IPS-20b (cell line): ENCODE measurements around the gene TRAF3.

Experiments used
- H3K27ac ChIP-seq: one replicate; pipeline ENCODE4 v1.5.1; 2013; ENCODE audit warnings: low read length
- H3K27me3 ChIP-seq: 2 replicates; pipeline ENCODE4 v1.6.1; 2013; ENCODE audit warnings: mild to moderate bottlenecking, low read length, inconsistent platforms; ENCODE audit not compliant: insufficient read depth
- H3K36me3 ChIP-seq: 2 replicates; pipeline ENCODE4 v1.6.1; 2013; ENCODE audit warnings: low read depth, mild to moderate bottlenecking, inconsistent platforms, low read length, moderate library complexity; ENCODE audit not compliant: insufficient read depth
- H3K4me1 ChIP-seq: 2 replicates; pipeline ENCODE4 v1.6.1; 2013; ENCODE audit warnings: mild to moderate bottlenecking, control low read depth, inconsistent platforms, low read length, moderate library complexity; ENCODE audit not compliant: insufficient read depth
- H3K4me3 ChIP-seq: 2 replicates; pipeline ENCODE4 v1.5.1; 2013; ENCODE audit warnings: mild to moderate bottlenecking, low read length, inconsistent platforms
- H3K9ac ChIP-seq: 2 replicates; pipeline ENCODE4 v1.6.1; 2013; ENCODE audit warnings: low read depth, mild to moderate bottlenecking, inconsistent platforms, low read length, moderate library complexity
- H3K9me3 ChIP-seq: 2 replicates; pipeline ENCODE4 v1.6.1; 2013; ENCODE audit warnings: mild to moderate bottlenecking, low read depth, low read length, inconsistent platforms; ENCODE audit not compliant: insufficient read depth

Gene TRAF3

DNA sequence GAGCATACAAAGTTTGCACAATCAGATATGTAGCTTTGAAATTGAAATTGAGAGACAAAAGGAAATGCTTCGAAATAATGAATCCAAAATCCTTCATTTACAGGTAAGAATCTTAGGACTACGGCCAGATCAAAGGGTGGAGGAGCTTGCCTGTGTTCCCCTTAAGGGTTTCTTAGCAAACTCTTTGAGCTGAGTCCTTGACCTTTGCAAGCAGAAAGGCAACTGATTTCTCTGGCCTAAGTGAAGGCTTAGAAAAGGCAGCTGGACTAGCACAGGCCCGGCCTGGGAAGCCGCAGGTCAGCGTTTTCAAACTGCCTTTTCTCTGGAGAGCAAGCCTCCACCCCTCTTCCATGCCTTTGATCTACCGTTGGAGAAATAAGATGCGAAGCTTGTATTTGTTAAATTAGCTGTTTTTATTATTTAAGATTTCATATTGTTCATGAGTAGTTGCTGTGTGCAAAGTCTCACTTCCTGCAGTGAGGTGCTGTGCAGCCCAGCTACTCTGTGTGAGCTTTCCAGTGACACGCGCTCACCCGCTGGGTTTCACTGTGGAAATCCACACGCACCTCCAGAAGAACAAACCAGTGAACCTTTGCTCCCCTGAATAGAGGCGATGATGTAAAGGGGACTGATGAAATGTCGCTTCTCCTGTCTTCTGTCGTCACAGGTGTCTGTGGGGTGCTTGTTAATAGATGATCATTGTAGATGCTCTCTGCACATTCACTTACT is 120.2 kb downstream of the TRAF3 start:
- Histone ChIP-seq H3K4me3 (no peak overlapping the region), H3K9ac (no peak overlapping the region), H3K27ac (no peak overlapping the region), H3K36me3 (no peaks in the 10 kb centered on the region), H3K27me3 (no peaks in the 10 kb centered on the region), H3K4me1 (no peaks in the 10 kb centered on the region), H3K9me3 (no peaks in the 10 kb centered on the region)

DNA sequence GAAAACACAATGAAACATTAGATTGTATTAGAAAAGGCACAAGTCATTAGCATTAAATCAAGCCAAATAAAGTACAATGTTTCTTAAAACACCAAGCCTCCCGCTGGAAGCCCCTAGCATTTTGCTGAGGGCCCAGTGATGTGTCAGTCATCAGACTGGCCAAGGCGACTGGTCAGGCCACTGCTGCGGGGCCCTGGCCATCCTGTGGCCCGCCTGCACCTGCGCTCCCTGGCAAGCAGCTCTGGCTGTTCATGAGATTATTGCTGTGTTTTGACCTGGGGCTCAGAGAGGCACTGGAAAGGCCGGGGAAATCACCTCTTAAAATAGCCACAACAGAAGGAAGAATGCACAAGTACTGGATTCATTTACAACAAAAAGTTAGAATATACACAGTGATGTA is 121.0 kb downstream of the TRAF3 start:
- Histone ChIP-seq H3K4me1 (no peaks in the 10 kb centered on the region), H3K36me3 (no peaks in the 10 kb centered on the region), H3K4me3 (no peak overlapping the region), H3K9me3 (no peaks in the 10 kb centered on the region), H3K9ac (no peak overlapping the region), H3K27ac (no peak overlapping the region), H3K27me3 (no peaks in the 10 kb centered on the region)

DNA sequence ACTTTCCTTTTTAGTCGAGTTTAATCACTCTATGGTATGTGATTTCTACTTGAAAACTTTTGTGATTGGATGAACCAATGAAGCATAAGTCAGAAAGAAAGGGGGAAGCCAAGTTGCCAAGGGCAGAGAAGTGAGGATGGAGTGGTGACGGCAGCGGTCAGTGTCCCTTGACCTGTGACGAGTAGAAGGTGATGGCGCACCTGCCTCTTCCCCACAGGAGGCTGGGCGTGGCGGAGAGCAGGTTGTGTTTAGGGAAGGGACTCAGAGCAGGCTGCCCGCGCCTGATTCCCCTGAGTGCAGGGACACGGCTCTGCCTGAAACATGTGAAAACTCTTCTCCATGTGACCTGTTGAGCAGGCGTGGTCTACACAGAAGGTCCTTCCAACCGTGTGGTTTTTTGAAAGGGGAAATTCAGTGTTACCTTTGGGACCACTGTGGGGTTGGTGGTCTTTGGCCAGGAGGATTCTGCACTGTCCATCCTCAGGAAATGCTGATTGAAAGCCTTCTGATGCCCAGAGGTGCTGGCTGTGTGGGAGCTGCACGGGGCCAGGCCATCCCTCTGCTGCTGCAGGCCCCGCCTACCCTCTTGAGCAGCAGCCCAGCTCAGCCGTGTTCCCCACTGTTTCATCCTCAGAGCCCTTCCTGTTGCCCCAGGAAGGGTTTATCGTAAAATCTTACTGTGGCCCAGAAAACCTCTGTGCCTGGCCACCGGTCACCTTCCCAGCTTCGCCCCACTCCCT is 121.7 kb downstream of the TRAF3 start:
- Histone ChIP-seq H3K4me3 (no peak overlapping the region), H3K4me1 (no peaks in the 10 kb centered on the region), H3K9ac (no peak overlapping the region; the same call in 1 of the 2 replicates), H3K27ac (no peak overlapping the region), H3K27me3 (no peaks in the 10 kb centered on the region), H3K36me3 (no peaks in the 10 kb centered on the region; the same call in 1 of the 2 replicates), H3K9me3 (no peaks in the 10 kb centered on the region)

DNA sequence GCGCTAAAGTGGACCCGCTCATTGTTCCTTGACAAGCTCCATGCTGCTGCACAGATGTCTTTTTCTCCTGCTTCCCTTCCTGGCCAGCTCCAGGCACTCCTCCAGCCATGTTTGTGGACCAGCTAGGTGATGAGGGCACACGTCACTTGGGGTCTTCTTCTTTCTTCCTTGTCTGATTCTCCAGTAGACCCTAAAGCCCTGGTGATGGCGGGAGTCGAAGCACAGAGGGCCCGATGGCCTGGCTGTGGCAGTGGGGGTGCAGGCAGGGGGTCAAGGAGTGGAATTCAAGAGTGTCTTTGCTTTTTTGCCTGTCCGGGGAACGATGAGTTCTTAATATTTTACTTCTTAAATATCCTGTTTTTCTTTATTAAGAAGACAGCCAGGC is 122.3 kb downstream of the TRAF3 start:
- no peaks in the 10 kb centered on the region; the same call in 1 of the 2 replicates for H3K36me3 ChIP-seq
- H3K4me3 ChIP-seq, result no peak overlapping the region
- no peaks in the 10 kb centered on the region for H3K9me3 ChIP-seq
- no peaks in the 10 kb centered on the region for H3K4me1 ChIP-seq
- no peak overlapping the region for H3K27ac ChIP-seq
- no peak overlapping the region; the same call in 1 of the 2 replicates for H3K9ac ChIP-seq
- no peaks in the 10 kb centered on the region for H3K27me3 ChIP-seq

DNA sequence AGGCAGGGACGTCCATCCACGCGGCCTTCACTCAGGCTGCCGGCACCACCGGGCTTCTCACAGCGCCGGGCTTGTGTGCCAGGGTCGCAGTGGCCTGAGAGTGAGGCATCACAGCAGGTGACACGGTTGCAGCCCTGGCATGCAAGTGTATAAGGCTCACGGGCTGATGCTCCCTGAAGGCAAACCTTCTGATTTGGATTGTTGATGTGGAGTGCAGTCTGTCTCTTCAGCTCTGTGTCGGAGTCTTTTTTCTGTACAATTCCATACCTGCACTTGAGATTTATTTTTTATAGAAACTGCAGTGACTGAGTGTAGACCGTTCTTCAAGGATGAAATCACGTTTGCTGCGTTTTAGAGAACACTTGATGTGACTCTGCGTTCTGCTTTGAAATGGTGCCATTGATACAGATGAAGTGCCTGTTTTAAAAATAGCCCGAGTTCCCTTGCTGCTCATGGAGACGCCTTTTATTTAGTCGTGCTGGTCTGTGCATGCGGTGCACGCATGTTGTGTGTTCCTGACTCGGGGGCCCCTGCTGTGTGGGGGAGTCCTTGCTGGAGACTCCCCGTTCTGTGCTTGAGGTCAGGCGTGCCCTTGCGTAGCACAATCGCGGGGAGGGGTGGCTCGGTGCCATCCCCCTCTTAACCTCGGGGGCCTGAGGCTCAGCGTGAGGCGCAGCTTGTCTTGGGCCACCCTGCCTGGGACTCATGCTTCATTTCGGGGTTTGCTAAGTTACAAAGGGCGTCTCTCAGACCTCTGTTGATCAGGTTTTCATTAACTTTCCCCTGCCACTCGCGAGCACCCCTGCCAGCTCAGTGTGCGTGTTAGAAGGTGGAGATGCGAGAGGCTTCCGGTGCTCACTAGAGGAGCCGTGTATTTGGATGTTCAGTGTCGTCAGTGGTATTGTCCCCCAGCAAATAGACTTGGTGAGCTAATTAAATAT is 123.7 kb downstream of the TRAF3 start:
- H3K27ac ChIP-seq, result no peak overlapping the region
- H3K9ac ChIP-seq, result no peak overlapping the region
- H3K4me1 ChIP-seq, result no peaks in the 10 kb centered on the region
- no peaks in the 10 kb centered on the region for H3K9me3 ChIP-seq
- no peak overlapping the region for H3K4me3 ChIP-seq
- H3K36me3 ChIP-seq, result peaks cover 10% of the 10 kb centered on the region
- no peaks in the 10 kb centered on the region for H3K27me3 ChIP-seq

DNA sequence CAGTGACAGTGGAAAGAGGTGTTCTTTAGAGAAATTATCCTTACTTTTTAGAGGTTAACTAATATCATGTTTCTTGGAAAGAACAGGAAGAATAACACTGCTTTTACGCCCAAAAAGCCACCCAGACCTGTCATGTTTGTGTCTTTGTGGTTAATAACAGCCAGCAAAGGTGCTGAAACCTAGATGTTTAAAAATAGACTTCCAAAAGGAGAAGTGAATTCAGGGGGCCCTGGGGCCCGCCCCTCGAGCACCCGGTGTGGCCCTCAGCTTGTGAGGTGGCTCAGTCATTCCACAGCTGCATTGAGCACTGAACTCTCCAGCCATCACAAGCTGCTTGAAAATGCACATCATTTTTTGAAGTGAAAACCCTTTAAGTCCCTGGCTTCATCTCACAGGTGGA is 124.4 kb downstream of the TRAF3 start:
- no peak overlapping the region for H3K4me3 ChIP-seq
- H3K9ac ChIP-seq, result no peak overlapping the region
- H3K4me1 ChIP-seq, result no peaks in the 10 kb centered on the region
- no peak overlapping the region for H3K27ac ChIP-seq
- H3K9me3 ChIP-seq, result peaks cover 4% of the 10 kb centered on the region
- peaks cover 17% of the 10 kb centered on the region for H3K36me3 ChIP-seq
- H3K27me3 ChIP-seq, result no peaks in the 10 kb centered on the region

DNA sequence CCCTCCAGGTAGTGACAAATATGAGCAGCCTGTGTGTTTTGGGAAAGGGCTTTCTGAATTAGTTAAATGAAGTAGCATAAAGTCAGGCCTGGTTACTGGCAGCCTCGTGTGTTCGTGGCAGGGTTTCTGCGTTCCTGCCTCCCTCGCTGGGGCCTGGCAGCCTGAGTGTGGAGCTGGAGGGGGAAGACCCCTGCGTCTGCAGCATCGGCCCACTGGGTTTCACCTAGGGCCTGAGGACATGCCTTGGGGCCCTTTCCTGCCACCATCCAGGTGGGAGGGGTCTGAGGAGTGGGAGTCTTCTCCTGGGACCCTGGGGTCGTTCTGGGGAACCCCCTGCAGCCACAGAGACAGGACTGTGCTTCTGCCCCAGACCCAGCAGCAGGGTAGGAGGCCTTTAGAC is 124.8 kb downstream of the TRAF3 start:
- Histone ChIP-seq H3K9ac (no peak overlapping the region), H3K4me3 (no peak overlapping the region), H3K9me3 (peaks cover 8% of the 10 kb centered on the region), H3K36me3 (peaks cover 19% of the 10 kb centered on the region), H3K27me3 (no peaks in the 10 kb centered on the region), H3K4me1 (no peaks in the 10 kb centered on the region), H3K27ac (no peak overlapping the region)

DNA sequence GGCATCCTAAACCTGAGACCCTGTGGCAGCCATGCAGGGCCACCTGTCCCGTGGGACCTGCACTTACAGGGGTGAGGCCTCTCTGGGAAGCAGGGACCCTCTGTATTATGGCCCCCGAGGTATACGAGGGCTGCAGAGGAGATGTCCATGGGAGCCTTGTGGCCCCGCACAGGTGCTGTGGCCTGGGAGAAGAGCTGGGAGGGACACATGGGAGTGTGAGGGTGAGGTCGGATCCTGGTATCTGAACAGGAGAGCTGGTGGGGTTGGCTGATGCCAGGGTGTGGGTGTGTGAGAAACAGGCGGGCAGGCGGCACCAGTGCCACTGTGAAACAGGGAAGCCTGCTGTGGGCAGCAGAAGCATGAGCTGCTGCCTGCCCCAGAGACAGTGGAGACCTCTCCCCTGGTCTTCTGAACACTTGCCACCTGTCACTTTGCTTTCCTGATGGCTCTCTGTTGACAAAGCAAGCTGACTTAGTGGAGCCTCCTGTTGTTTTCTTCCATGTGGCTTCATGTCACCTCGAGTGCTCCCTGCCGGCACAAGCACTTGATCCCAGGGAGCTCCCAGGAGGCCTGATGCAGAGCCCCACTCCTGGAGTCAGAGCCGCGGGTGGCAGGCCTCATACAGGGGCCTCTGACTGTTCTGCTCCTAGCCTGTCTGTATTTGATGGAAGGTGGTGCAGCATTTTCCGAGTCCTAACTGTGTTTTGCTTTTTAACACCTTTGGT is 125.4 kb downstream of the TRAF3 start:
- Histone ChIP-seq H3K27ac (no peak overlapping the region), H3K27me3 (no peaks in the 10 kb centered on the region), H3K36me3 (peaks cover 19% of the 10 kb centered on the region), H3K9ac (no peak overlapping the region), H3K4me1 (no peaks in the 10 kb centered on the region), H3K4me3 (no peak overlapping the region), H3K9me3 (peaks cover 10% of the 10 kb centered on the region)

DNA sequence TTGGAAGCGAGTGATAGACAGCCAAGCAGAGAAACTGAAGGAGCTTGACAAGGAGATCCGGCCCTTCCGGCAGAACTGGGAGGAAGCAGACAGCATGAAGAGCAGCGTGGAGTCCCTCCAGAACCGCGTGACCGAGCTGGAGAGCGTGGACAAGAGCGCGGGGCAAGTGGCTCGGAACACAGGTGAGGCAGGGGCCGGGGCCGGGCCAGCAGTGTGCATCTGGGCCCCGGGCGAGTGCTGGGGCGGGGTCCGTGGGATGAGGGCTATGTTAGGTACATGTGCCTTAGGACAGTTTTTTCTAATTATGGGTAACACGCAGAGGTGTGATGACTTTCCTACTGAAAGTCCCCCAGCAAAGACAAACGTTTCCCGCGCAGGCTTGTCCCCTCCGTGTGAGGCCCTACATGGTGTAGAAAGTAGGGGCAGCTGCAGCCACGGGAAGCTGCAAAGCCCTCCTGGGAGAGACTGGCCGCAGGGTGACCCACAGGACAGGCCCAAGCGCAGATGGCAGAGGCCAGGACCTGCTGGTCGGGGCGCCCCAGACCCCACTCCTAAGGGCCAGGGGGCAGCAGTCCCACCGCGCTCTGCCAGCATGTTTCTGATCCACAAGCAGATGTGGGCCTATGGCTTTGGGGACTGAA is 126.1 kb downstream of the TRAF3 start:
- H3K36me3 ChIP-seq, result peaks cover 19% of the 10 kb centered on the region
- H3K4me1 ChIP-seq, result no peaks in the 10 kb centered on the region
- H3K9ac ChIP-seq, result no peak overlapping the region
- H3K9me3 ChIP-seq, result peaks cover 10% of the 10 kb centered on the region
- H3K4me3 ChIP-seq, result no peak overlapping the region
- no peak overlapping the region for H3K27ac ChIP-seq
- no peaks in the 10 kb centered on the region for H3K27me3 ChIP-seq

DNA sequence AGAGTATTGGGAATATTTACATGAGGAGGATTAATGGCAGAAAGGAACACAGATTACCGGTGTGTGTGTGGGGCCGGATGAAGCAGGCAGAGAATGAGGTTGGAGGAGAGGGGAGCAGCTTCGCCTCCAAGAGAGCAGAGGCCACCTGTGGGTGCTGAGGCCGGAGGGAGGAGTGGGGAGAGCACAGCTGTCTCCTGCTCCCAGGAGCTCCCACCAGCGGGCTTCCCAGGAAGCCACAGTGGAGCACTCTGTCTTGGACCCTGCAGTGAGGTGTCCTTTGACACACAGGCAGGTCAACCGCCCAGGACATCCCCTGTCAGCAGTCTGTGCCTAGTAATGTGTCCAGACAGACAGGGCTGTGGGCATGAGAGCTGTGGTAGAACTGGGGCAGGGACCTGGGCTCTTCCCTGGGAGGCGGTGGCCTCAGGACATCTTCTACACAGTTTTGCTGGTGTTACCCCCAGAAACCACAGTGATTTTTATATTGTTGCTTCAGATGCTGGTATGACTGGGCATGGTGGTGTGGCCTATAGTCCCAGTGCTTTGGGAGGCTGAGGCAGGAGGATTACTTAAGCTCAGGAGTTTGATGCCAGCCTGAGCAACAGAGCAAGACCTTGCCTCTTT is 126.8 kb downstream of the TRAF3 start:
- Histone ChIP-seq H3K4me1 (no peaks in the 10 kb centered on the region), H3K27me3 (no peaks in the 10 kb centered on the region), H3K9me3 (peaks cover 10% of the 10 kb centered on the region), H3K36me3 (peaks cover 19% of the 10 kb centered on the region), H3K27ac (no peak overlapping the region), H3K4me3 (no peak overlapping the region), H3K9ac (no peak overlapping the region)
